HG03060 (cell line): ENCODE results near the gene DNAJC3.
"Not testable (repeated sequence)": the region's sequence is repeated elsewhere in the genome, so short reads cannot be mapped to it uniquely, and the experiment has no call there.

Experiments used
- ATAC-seq: cut with Tn5 transposase; IDR thresholded peaks from one replicate; pipeline ENCODE4 v1.9.1; 2021; ENCODE audit warnings: low read depth, moderate number of reproducible peaks; ENCODE audit not compliant: unreplicated experiment

DNAJC3 gene

DNA sequence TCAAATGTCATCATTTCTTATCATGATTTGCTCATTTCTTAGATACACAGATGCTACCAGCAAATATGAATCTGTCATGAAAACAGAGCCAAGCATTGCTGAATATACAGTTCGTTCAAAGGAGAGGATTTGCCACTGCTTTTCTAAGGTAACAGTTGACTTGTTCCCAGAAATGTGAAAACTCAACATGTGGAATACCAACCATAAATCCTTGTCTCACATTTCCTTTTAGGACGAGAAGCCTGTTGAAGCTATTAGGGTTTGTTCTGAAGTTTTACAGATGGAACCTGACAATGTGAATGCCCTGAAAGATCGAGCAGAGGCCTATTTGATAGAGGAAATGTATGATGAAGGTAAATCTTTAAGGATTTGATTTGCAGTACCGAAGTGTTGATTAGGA is 86.7 kb downstream of the DNAJC3 start:
- no peak for ATAC-seq

- ATAC-seq = no peak
Observed at GRCh38 chr13:95771905-95772304, 95.0 kb downstream of the DNAJC3 start.

DNA sequence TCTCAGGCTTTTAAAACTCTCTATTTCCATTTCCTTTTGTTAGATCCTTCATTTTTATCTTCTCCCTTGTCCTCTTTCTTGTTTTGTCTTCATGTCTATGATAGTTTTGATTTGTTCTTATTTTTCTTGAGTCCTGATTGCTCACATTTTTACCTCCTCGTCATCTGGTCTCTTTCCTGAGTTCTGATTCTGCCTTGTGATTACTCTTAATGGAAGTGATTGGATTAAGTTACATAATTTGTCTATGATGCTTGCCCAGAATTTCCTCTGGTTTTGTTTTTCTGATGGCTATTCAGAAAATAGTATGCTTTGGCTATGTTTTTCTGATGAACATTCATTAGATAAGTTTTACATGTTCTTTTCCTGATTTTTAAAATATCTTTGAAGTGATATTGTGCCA is 102.6 kb downstream of the DNAJC3 start:
- ATAC-seq = no peak

DNA sequence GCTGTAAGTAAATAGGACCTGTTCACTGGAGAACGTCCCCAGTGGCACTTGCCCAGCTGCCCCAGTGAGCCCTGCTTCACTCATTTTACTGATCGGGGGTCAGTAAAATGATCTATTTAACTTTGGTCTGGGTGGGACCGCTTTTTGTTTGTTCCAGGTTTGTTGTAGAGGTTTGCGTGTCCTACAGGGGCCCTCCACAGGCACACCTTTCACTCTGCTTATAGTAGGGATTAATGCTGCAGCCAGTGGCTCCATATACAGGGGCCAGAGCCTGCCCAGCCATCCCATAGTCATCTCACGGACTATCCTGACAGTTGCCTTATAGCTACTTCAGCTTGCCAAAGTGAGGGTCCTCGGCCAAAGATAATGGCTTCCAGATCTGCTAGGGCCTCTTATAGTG is 104.1 kb downstream of the DNAJC3 start:
- no peak for ATAC-seq

DNA sequence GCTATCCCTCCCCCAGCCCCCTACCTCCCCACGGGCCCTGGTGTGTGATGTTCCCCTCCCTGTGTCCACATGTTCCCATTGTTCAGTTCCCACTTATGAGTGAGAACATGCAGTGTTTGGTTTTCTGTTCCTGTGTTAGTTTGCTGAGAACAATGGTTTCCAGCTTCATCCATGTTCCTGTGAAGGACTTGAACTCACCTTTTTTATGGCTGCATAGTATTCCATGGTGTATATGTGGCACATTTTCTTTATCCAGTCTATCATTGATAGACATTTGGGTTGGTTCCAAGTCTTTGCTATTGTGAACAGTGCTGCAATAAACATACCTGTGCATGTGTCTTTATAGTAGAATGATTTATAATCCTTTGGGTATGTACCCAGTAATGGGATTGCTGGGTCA is 105.0 kb downstream of the DNAJC3 start:
- ATAC-seq = not testable (repeated sequence)

- ATAC-seq = no peak
Observed at GRCh38 chr13:95783747-95784146, 106.8 kb downstream of the DNAJC3 start.

- ATAC-seq = no peak
Observed at GRCh38 chr13:95784161-95784899, 107.4 kb downstream of the DNAJC3 start.

DNA sequence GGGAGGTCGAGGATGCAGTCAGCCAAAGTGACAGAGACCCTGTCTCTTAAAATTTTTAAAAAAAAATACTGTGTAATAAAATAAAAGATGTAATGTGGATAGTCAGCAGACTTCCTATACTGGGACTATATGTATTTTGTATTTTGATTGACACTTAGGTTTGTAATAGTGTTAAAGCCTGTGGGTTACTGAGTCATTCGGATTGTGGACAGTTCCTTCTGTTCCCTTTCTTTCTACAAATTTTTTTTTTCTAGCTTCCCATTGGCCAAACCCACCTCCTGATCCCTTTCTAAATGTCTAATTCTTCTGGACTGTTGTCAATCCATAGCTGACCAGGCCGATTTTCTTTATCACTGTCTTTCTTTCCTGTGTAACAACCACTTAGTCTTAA is 108.0 kb downstream of the DNAJC3 start:
- no peak for ATAC-seq

- no peak for ATAC-seq
Observed at GRCh38 chr13:95787356-95788099, 110.6 kb downstream of the DNAJC3 start.

GRCh38 chr13:95788100-95788463 is 111.1 kb downstream of the DNAJC3 start:
- no peak for ATAC-seq

GRCh38 chr13:95789315-95789714 is 112.4 kb downstream of the DNAJC3 start:
- not testable (repeated sequence) for ATAC-seq

- ATAC-seq = no peak
Observed at GRCh38 chr13:95791084-95791722, 114.3 kb downstream of the DNAJC3 start.

GRCh38 chr13:95793018-95793555 is 116.1 kb downstream of the DNAJC3 start:
- ATAC-seq = no peak

DNA sequence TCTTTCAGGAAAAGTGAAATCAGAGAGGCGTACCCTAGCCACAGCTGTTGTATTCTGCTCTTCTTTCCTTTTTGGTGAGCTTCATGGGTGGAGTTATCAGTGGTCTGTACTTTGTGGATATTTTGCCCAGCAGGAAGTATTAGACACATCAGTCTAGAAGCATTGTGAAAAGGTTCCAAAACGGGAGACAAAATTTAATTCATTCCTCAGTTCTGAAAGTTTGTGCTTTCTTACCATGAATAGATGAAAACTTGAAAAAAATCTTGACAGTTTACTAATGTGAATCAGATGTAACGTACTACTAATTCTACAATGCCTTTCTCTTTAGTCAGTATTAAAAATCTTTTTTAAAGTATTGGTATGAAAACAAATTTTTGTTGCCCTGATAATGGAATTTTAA is 116.8 kb downstream of the DNAJC3 start:
- no peak for ATAC-seq

DNA sequence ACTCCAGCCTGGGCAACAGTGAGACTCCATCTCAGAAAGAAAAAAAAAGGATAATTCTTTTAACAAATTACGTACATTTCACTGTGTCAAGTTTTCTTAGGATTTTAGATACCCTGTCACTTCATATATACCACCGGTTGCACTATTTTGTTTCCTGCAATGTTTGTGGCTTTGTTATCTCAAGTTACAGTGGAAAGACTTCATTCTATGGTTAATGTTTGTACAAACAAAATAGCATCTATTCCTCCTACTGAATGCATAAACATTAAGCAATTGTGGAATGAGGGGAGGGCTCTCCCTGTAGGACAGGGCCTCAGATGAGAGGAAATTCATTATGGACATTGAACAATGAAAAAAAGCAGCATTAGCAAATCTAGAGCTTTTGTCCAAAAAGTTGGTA is 120.1 kb downstream of the DNAJC3 start:
- ATAC-seq = no peak

- ATAC-seq = no peak
Observed at GRCh38 chr13:95800436-95800835, 123.5 kb downstream of the DNAJC3 start.

DNA sequence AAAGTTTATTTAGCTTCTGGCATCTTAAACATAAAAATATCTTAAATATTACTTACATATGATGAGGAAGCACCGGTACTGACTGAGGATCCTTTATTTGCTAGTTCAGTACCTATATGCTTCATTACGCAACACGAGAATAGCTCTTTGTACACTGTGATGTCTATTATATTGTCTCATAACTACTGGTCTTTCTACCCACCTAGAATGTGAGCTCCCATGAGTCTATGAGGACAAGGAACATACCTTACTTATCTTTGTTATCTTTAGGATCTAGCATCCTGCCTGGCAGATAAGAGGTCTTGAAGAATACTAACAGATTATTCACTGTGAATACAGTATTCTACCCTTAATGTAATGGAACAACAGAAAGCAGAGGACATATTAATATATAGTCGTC is 124.9 kb downstream of the DNAJC3 start:
- ATAC-seq = no peak

DNA sequence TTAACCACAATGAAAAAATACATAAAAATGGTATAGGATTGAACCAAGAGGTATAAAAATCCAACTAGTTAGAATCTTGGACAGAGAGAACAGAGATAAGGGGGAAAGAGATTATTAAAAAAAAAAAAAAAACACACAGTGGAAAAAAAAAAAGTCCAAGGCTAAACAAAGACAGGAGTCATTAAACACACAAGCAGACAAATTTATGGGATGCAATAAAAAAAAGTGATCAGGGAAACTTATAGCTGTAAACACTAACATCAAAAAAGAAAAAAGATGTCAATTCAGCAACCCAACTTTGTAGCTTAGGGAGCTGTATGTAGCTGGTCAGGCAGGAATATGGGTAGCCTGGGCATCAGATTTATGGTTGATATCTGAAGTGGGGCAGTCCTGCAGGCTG is 129.0 kb downstream of the DNAJC3 start:
- ATAC-seq = no peak

GRCh38 chr13:95809429-95809828 is 132.5 kb downstream of the DNAJC3 start:
- ATAC-seq = no peak

GRCh38 chr13:95813139-95813538 is 136.2 kb downstream of the DNAJC3 start:
- ATAC-seq = no peak

DNA sequence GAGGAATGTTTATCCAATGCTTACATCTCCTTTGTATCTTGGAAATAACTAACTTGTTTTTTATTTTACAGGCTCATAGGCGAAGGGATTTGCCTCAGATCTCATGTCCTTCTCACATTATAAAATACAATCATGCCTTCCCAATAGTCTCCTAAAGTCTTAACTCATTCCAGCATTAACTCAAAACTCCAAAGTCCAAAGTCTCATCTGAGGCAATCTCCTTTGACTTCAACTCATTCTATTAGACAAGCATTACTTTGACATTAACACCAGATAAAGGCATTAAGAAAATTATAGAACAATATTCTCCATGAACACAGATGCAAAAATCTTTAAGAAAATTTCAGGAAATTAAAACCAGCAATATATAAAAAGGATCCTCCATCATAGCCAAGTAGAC is 137.6 kb downstream of the DNAJC3 start:
- no peak for ATAC-seq
